Neural cell (in vitro differentiated cells): ENCODE results near the gene SMTN. TPM values are rescaled to one million over a fixed set of nuclear protein-coding genes. Genes with fewer than 3 reads are reported as not detected.
"Not testable (repeated sequence)": the region's sequence is repeated elsewhere in the genome, so short reads cannot be mapped to it uniquely, and the experiment has no call there.

Source experiments
- H2AFZ ChIP-seq: fragments of 200-600, 300-800 bp; sonication (generic), shearing (Covaris generic); 2 replicates; pipeline ENCODE4 v1.6.0; 2014; ENCODE audit warnings: low read depth, mild to moderate bottlenecking, antibody characterized with exemption, low read length, moderate library complexity
- H3F3A ChIP-seq: fragments of 200-600 bp; shearing (Covaris generic); 2 replicates; pipeline ENCODE4 v1.6.1; 2016; ENCODE audit warnings: mild to moderate bottlenecking, moderate library complexity, mixed read lengths, antibody characterized with exemption, low read length; ENCODE audit not compliant: insufficient read depth, poor library complexity, severe bottlenecking
- H3K27ac ChIP-seq: fragments of 200-600, 300-800 bp; sonication (generic), shearing (Covaris generic); 2 replicates; pipeline ENCODE4 v1.5.1; 2014; ENCODE audit warnings: mild to moderate bottlenecking, low read length, moderate library complexity
- H3K27me3 ChIP-seq: fragments of 300-800, 200-600 bp; sonication (generic), shearing (Covaris generic); 2 replicates; pipeline ENCODE4 v1.6.0; 2014; ENCODE audit warnings: mild to moderate bottlenecking, low read depth, low read length, moderate library complexity; ENCODE audit not compliant: insufficient read depth
- H3K36me3 ChIP-seq: fragments of 300-800, 200-600 bp; sonication (generic), shearing (Covaris generic); 2 replicates; pipeline ENCODE4 v1.5.1; 2014; ENCODE audit warnings: mild to moderate bottlenecking, antibody characterized with exemption, low read length, moderate library complexity; ENCODE audit not compliant: insufficient read depth
- H3K4me2 ChIP-seq: fragments of 300-800, 200-600 bp; sonication (generic), shearing (Covaris generic); 2 replicates; pipeline ENCODE4 v1.6.0; 2014; ENCODE audit warnings: mild to moderate bottlenecking, low read length
- H3K4me3 ChIP-seq: fragments of 300-800, 200-600 bp; sonication (generic), shearing (Covaris generic); 2 replicates; pipeline ENCODE4 v1.5.1; 2014; ENCODE audit warnings: mild to moderate bottlenecking, low read length, moderate library complexity
- H3K79me2 ChIP-seq: fragments of 200-600 bp; shearing (Covaris generic); replicated peaks from 2 replicates; pipeline ENCODE4 v1.6.0; 2014; ENCODE audit warnings: mild to moderate bottlenecking, low read length, moderate library complexity; ENCODE audit not compliant: insufficient read depth
- H3K9ac ChIP-seq: fragments of 300-800, 200-600 bp; sonication (generic), shearing (Covaris generic); 2 replicates; pipeline ENCODE4 v1.6.1; 2016; ENCODE audit warnings: mild to moderate bottlenecking, low read length, mixed read lengths
- H3K9me2 ChIP-seq: fragments of 200-600 bp; shearing (Covaris generic); 2 replicates; pipeline ENCODE4 v1.6.1; 2016; ENCODE audit warnings: mild to moderate bottlenecking, low read length, mixed read lengths; ENCODE audit not compliant: insufficient read depth
- H3K9me3 ChIP-seq: fragments of 200-600, 300-800 bp; sonication (generic), shearing (Covaris generic); 2 replicates; pipeline ENCODE4 v1.6.1; 2016; ENCODE audit warnings: mild to moderate bottlenecking, mixed run types, low read length, moderate library complexity, mixed read lengths
- H4K20me1 ChIP-seq: fragments of 200-600 bp; shearing (Covaris generic); 2 replicates; pipeline ENCODE4 v1.6.1; 2016; ENCODE audit warnings: mild to moderate bottlenecking, mixed run types; ENCODE audit not compliant: insufficient read depth
- CTCF ChIP-seq: fragments of 450-650 bp; IDR thresholded peaks from 2 replicates; pipeline ENCODE4 v1.5.1; 2014; ENCODE audit warnings: antibody characterized with exemption, mild to moderate bottlenecking, moderate library complexity; ENCODE audit not compliant: poor library complexity, severe bottlenecking
- EP300 ChIP-seq: fragments of 450-650 bp; conservative IDR thresholded peaks from 2 replicates; pipeline ENCODE4 v1.6.1; 2014; ENCODE audit warnings: antibody characterized with exemption, mild to moderate bottlenecking, moderate library complexity; ENCODE audit not compliant: poor library complexity, severe bottlenecking
- EZH2 ChIP-seq: fragments of 200-600, 300-800 bp; shearing (Covaris generic), sonication (generic); IDR thresholded peaks from 2 replicates; pipeline ENCODE4 v1.6.1; 2014; ENCODE audit warnings: antibody characterized with exemption, low read length, borderline replicate concordance, mild to moderate bottlenecking; ENCODE audit not compliant: insufficient read depth, poor library complexity, severe bottlenecking
- MXI1 ChIP-seq: fragments of 450-650 bp; conservative IDR thresholded peaks from 2 replicates; pipeline ENCODE4 v1.6.1; 2014; ENCODE audit warnings: antibody characterized with exemption, mild to moderate bottlenecking; ENCODE audit not compliant: poor library complexity, severe bottlenecking
- POLR2AphosphoS5 ChIP-seq: IDR thresholded peaks from 2 replicates; pipeline ENCODE4 v1.6.1; 2012
- RAD21 ChIP-seq: fragments of 450-650 bp; conservative IDR thresholded peaks from 2 replicates; pipeline ENCODE4 v1.6.1; 2014; ENCODE audit warnings: antibody characterized with exemption, mild to moderate bottlenecking, moderate library complexity
- REST ChIP-seq: IDR thresholded peaks from 2 replicates; pipeline ENCODE4 v1.6.1; 2012; ENCODE audit warnings: borderline replicate concordance
- SMC3 ChIP-seq: fragments of 450-650 bp; conservative IDR thresholded peaks from 2 replicates; pipeline ENCODE4 v1.6.1; 2014; ENCODE audit warnings: antibody characterized with exemption, mild to moderate bottlenecking, moderate library complexity; ENCODE audit not compliant: poor library complexity
- TAF1 ChIP-seq: IDR thresholded peaks from 2 replicates; pipeline ENCODE4 v1.6.1; 2012; ENCODE audit warnings: low read depth
- polyA plus RNA-seq: library from polyadenylated mRNA; depleted of rRNA; stranded (reverse); fragments of >200 nt; gene quantifications from 2 replicates; pipeline ENCODE4 v1.2.3, GENCODE V29; 2014

SMTN gene
- polyA plus RNA-seq, 1 donor from 2014 or later = 3.4 TPM

- no peak overlapping the region for H3K4me3 ChIP-seq
- no peaks in the 10 kb centered on the region for H3K9me2 ChIP-seq
- no peak overlapping the region for H2AFZ ChIP-seq
- no peaks in the 10 kb centered on the region for H3K27me3 ChIP-seq
- no peak overlapping the region for H3K4me2 ChIP-seq
- no peak overlapping the region for H3K27ac ChIP-seq
- H3K9ac ChIP-seq = no peak overlapping the region
- TF ChIP-seq SMC3 (no peak), POLR2AphosphoS5 (no peak), RAD21 (no peak), EP300 (no peak), TAF1 (no peak), MXI1 (no peak), REST (no peak), CTCF (no peak), EZH2 (no peak)
- no peaks in the 10 kb centered on the region for H3K79me2 ChIP-seq
- no peaks in the 10 kb centered on the region for H3F3A ChIP-seq
- H3K9me3 ChIP-seq = no peaks in the 10 kb centered on the region
- H4K20me1 ChIP-seq = no peaks in the 10 kb centered on the region
- no peaks in the 10 kb centered on the region for H3K36me3 ChIP-seq
Observed at GRCh38 chr22:31056986-31057599, 24.0 kb upstream of the SMTN start.

GRCh38 chr22:31059663-31060062 lies 21.5 kb upstream of the SMTN start:
- not testable (repeated sequence) for H3K9me2 ChIP-seq, H4K20me1 ChIP-seq, H3K9ac ChIP-seq, H3K27ac ChIP-seq, H2AFZ ChIP-seq, H3K79me2 ChIP-seq, H3K4me3 ChIP-seq, H3K9me3 ChIP-seq, H3K4me2 ChIP-seq, H3K36me3 ChIP-seq, H3F3A ChIP-seq, H3K27me3 ChIP-seq
